ENCODE measurements around the gene COLGALT1.

COLGALT1 gene

DNA sequence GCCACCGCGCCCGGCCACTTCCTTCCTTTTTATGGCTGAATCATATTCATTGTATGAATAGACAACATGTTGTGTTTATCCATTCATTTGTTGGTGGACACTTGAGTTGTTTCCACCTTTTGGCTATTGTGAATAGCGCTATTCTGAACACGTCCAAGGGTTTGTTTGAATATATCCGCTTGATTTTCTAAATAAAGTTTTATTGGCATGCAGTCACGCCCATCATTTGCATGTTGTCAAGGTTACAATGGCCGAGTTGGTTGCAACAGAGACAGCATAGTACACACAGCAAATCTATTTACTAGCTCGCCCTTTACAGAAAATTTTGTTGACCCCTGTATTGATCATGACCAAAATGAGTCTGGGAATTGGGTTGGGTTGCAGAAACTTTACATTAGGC, 43.5 kb downstream of the COLGALT1 start:
- no peak for DNase-seq (ENCODE audit: low read depth)

DNA sequence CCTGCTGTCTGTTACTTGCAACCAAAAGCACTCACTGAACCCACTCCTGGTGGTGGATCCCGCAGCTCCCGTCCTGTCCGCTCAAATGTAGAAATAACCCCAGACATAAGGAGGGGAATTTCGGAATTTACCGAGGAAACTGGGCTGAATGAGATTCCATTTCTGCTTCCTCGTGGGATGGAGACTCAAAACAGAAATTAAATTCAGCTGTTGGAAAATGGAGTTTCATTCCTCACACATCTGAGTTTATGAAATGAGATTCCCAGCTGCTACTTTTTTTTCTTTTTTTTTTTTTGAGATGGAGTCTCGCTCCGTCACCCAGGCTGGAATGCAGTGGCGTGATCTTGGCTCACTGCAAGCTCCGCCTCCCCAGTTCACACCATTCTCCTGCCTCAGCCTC, 44.3 kb downstream of the COLGALT1 start:
- no peak for DNase-seq (ENCODE audit: low read depth)

DNA sequence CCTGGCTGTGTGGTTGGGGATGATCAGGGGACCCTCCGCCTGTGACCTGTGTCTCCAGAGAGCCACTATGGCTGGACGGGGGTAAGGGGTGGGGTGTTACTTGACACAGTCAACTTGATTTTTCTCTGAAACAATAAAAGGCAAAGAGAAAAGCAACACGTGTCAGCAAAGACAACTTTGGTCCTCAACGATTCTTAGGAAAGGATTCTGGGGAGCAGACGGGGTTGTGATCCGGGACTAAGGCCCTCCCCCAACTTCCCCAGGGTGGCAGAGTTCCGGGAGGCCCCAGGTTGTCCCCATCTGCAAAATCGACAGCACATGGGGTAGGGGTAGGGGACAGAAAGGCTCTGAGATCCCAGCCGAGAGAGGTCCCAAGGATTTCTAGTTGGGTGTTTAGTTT, 46.2 kb downstream of the COLGALT1 start:
- no peak for DNase-seq (ENCODE audit: low read depth)

- DNase-seq (ENCODE audit: low read depth), result no peak
Measured at GRCh38 chr19:17602217-17602616, 46.8 kb downstream of the COLGALT1 start.

DNA sequence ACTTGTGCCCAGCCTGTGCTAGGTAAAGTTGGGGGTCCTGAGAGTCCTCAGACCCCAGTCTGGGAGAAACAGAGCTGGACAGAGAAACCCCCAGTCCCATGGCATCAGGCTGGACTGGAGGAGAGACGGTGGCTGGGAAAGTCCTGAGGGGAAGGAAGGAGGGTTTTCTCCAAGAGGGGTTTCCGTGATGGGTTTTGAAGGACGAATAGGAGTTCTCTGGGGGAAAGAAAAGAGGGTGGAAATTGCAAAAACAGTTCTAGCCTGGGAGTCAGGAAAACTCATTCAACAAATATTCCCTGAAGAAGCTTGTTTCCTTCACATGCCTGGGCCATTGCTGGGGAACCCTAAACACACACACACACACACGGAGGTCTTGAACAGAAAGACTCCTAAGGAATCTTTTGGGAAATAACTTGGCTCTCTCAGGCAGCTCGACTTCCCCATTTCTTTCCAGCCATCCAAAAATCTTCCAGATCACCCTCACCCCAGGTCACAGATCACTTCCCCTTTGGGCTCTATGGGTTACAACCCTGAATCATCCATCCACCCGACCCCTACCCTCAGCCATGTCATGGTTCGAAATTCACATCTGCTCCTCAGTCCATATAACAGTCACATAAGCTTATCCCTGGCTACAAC, 47.5 kb downstream of the COLGALT1 start:
- no peak for DNase-seq (ENCODE audit: low read depth)

- no peak for DNase-seq (ENCODE audit: low read depth)
Measured at GRCh38 chr19:17604372-17605025, 49.0 kb downstream of the COLGALT1 start.

DNA sequence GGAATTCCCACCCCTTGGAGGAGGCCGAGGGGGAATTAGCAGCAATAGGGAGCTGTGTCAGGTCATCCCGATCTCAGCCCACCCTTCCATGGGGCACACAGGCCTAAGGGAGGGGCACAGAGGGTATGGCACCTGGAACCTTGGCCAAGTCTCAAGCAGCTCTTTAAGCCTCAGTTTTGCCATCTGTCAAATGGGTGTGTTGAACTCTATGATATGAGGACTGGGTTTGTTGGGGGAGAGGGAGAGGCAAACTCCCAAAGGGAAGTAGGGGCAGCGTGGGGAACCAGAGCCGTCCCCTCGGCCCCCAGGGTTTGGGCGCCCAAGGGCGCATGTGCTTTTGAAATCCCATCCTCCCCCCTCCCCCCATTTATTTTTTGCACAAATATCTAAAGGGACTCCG, 49.7 kb downstream of the COLGALT1 start:
- DNase-seq (ENCODE audit: low read depth), result no peak

DNA sequence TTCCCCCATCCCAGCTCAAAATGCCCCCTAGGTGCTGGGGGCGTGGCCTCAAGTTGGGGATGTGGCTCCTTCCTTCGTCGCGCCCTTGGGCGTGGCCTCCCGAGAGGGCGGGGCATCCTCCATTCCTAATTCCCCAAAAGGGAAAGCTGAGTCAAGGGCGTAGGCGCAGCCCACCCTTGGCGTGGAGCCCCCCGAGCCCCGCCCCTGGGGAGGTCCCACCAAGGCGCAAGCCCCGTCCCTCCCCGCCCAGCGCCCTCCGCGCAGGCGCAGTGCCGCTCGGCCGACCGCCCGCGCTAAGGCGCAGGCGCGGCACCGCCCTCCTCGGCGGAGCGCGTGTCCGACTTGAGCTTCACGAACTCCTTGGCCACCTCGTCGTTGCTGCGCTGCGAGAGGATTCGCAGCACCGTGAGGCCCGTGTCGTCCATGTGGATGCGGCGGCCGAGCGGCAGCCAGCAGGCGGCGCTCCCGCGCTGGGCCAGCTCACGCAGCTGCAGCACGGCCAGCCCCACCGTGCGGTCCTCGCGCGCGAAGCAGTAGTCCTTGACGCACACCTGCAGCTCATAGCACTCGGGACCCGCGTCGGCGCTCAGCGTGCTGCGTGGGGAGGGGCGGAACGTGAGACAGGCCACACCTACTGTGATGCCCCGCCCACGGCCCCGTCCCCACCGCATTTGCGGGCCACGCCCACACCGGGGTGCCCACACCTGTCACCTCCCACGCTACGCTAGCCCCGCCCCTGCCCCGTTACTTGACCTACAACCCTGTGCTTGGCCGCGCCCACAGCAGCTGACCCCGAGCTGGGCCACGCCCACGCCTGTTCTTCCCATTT, 50.5 kb downstream of the COLGALT1 start:
- DNase-seq (ENCODE audit: low read depth), result peak; percentile 48

DNA sequence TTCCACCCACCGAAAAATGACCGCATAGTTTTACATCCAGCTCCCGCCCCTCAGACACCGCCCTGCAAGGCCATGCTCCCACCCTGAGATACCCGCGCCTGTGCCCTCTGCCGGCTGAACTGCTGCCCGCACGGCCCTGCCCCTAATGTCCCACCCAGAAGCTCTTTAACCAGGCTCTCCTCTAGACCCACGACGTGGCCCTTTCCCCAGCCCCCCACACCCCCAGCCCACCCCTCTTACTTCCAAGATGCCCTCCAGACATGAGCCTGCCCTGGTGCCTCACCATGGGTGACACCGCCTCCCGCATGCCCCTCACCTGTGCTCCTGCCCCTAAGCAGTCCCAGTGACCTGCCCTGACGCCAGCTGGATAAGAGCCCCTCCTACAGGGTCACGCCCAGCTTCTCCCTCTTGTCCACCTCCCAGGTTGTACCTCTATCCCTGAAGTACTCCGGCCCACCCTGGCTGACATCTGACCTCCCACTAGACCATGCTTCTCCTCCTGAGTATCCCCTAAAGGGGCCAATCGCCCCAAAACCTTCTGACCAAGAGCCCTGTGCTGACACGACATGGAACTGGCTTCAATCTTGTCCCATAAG, 51.2 kb downstream of the COLGALT1 start:
- DNase-seq (ENCODE audit: low read depth), result no peak

DNA sequence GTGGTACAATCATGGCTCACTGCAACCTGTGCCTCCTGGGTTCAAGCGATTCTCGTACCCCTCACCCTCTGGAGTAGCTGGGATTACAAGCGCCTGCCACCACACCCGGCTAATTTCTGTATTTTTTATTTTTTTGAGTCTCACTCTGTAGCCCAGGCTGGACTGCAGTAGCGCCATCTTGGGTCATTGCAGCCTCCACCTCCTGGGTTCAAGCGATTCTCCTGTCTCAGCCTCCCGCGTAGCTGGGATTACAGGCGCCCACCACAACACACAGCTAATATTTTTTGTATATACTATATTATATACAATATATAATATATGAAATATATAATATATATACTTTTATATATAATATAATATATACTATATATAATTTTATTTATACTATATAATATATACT, 52.5 kb downstream of the COLGALT1 start:
- no peak for DNase-seq (ENCODE audit: low read depth)

- no peak for DNase-seq (ENCODE audit: low read depth)
Measured at GRCh38 chr19:17610384-17610783, 54.9 kb downstream of the COLGALT1 start.

- no peak for DNase-seq (ENCODE audit: low read depth)
Measured at GRCh38 chr19:17611462-17612244, 56.2 kb downstream of the COLGALT1 start.

DNA sequence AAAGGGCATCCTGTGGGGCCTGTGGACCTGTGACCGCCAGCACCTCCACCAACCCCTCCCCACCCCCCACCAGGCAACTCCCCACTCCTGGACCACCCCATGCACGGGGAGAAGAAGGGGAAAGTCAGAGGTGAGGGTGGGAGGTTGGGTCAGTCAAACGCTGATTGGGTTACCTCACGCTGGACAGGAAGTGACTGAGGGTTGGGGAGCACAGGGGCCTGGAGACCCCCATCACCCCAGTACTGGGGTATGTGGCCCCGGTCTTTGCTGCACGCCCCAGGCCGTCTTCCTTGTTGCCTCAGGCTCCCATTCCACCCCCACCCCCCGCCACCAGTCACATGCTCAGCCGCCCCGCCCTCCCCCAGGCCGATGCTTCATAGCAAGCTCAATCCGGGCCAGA, 59.0 kb downstream of the COLGALT1 start:
- DNase-seq (ENCODE audit: low read depth), result no peak

GRCh38 chr19:17615889-17616685, 60.6 kb downstream of the COLGALT1 start:
- DNase-seq (ENCODE audit: low read depth), result no peak

- no peak for DNase-seq (ENCODE audit: low read depth)
Measured at GRCh38 chr19:17616686-17616960, 61.2 kb downstream of the COLGALT1 start.

- no peak for DNase-seq (ENCODE audit: low read depth)
Measured at GRCh38 chr19:17616961-17617806, 61.7 kb downstream of the COLGALT1 start.

DNA sequence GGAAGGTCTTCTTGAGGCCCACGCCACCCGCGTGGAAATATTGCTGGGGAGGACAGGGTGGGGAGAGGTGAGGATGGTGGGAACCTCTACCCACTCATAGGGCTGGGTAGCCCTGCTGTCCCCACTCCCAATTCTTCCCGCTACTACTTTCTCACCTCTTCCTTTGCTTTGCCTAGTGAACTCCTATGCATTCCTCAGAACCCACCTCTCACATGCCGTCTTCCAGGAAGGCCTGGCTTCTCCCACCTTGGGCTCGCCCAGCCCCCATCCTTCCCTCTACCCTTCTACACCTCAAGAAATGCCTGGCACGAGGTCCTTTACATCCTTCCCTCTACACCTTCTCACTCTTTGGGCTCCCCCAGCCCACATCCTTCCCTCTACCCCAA, 62.4 kb downstream of the COLGALT1 start:
- DNase-seq (ENCODE audit: low read depth), result no peak

- DNase-seq (ENCODE audit: low read depth), result no peak
Measured at GRCh38 chr19:17618281-17618903, 62.9 kb downstream of the COLGALT1 start.

- DNase-seq (ENCODE audit: low read depth), result no peak
Measured at GRCh38 chr19:17618936-17619335, 63.5 kb downstream of the COLGALT1 start.

DNA sequence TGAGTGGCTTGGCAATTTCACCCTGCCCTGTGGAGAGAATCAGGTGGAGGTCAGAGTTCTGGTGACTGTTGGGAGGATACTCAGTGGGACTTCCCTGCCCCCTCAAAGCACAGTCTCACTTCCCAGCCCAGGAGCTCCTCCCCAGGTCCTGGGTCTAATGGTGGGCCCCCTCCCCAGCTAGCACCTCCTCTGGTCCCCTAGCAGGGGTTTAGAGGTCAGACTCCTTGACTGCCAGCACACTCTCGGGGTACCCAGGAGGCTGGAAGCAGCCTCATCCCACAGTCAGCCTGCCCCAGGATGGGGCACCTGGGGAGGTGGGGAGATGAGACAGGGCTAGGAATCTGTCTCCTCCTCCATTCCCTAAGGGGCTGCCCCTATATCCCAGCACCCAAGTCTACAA, 65.2 kb downstream of the COLGALT1 start:
- no peak for DNase-seq (ENCODE audit: low read depth)

All from stimulated activated CD8-positive, alpha-beta memory T cell treated with anti-CD3 and anti-CD28 coated beads, Interleukin-12 subunit alpha, Interleukin-12 subunit beta, amount 100 ng/mL, for 1 hour (primary cell).